KBM-7 (cell line): ENCODE measurements around the gene MRPL21.

Source experiments
- DNase-seq: peaks from one replicate; pipeline ENCODE4 v3.0.0-alpha.2; 2015
- in situ Hi-C: fragments of 300-500 bp; cut with MboI; formaldehyde crosslinking; loops from 2 replicates; pipeline ENCODE4 v1.14.3; 2020; ENCODE audit warnings: low sequenced_read_pairs, low pct_unique_long_range_greater_than_20kb, mixed read lengths

The MRPL21 gene

GRCh38 chr11:68935516-68936357 lies 32.1 kb upstream of the MRPL21 start:
- no peak for DNase-seq
- in situ Hi-C loops = no loop called here

- in situ Hi-C loops = no loop called here
- no peak for DNase-seq
Observed at GRCh38 chr11:68935066-68935465, 31.4 kb upstream of the MRPL21 start.

- no peak for DNase-seq
- in situ Hi-C loops = no loop called here
Observed at GRCh38 chr11:68934666-68935065, 31.0 kb upstream of the MRPL21 start.

GRCh38 chr11:68934321-68934645 lies 30.7 kb upstream of the MRPL21 start:
- in situ Hi-C loops = no loop called here
- no peak for DNase-seq

- DNase-seq = no peak
- in situ Hi-C loops = no loop called here
Observed at GRCh38 chr11:68933605-68934320, 30.1 kb upstream of the MRPL21 start.

GRCh38 chr11:68932933-68933577 lies 29.4 kb upstream of the MRPL21 start:
- in situ Hi-C loops = no loop called here
- DNase-seq = no peak

- in situ Hi-C loops = no loop called here
- DNase-seq = no peak
Observed at GRCh38 chr11:68932358-68932757, 28.7 kb upstream of the MRPL21 start.

- in situ Hi-C loops = no loop called here
- DNase-seq = no peak
Observed at GRCh38 chr11:68931911-68932310, 28.3 kb upstream of the MRPL21 start.

- DNase-seq = no peak
- in situ Hi-C loops = no loop called here
Observed at GRCh38 chr11:68930991-68931855, 27.6 kb upstream of the MRPL21 start.

GRCh38 chr11:68929706-68930570 lies 26.3 kb upstream of the MRPL21 start:
- in situ Hi-C loops = no loop called here
- no peak for DNase-seq

GRCh38 chr11:68929135-68929534 lies 25.5 kb upstream of the MRPL21 start:
- DNase-seq = no peak
- in situ Hi-C loops = no loop called here

- in situ Hi-C loops = no loop called here
Observed at GRCh38 chr11:68928136-68928880, 24.7 kb upstream of the MRPL21 start.

GRCh38 chr11:68927280-68928135 lies 23.9 kb upstream of the MRPL21 start:
- DNase-seq = peak; percentile 64
- in situ Hi-C loops = no loop called here

More at GRCh38 chr11:68928136-68928880, 24.7 kb upstream of the MRPL21 start:
- DNase-seq = no peak

GRCh38 chr11:68925611-68926010 lies 22.0 kb upstream of the MRPL21 start:
- in situ Hi-C loops = no loop called here
- no peak for DNase-seq

GRCh38 chr11:68924073-68924925 lies 20.7 kb upstream of the MRPL21 start:
- no peak for DNase-seq
- in situ Hi-C loops = no loop called here

- DNase-seq = no peak
- in situ Hi-C loops = no loop called here
Observed at GRCh38 chr11:68923614-68924013, 20.0 kb upstream of the MRPL21 start.
